NCI-H446 treated with DMSO at 0.1 percent for 48 hours (cell line): ENCODE data around the gene NEMP2.

ENCODE experiments used
- DNase-seq: peaks from one replicate; lab custom pipeline; 2025; lab: John Stamatoyannopoulos, UW

The NEMP2 gene

GRCh38 chr2:190457256-190457655 is 77.3 kb downstream of the NEMP2 start:
- no peak for DNase-seq

- no peak for DNase-seq
These were observed 77.7 kb downstream of the NEMP2 start for GRCh38 chr2:190456833-190457232.

DNA sequence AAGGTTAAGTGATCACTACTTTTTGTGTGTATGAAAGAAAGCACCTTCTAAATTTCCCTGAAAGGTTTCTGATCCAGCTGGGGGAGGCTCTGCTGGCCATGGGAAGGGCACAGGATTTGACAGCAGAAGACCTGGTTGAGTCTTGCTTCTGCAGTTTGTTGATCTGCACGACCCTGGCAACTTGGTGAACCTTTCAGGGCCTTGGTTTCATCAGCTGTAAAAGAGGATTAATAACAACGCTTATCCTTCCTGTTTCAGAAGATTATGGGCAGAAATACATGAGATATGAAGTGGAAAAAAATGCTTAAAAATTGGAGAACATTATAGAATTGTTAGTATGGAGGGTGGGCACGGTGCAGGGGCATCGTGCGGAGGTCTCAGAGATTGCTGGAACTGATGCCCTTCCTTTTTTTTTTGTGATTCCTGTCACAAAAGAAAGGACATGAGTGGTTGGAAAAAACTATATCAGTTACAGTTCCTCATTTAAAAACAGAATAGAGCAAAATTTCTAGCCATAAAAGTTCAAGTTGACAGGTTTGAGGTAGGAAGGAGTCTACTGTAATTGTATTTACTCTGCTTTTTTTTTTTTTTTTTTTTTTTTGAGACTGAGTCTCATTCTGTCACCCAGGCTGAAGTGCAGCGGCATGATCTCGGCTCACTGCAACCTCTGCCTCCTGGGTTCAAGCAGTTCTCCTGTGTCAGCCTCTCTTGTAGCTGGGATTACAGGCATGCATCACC is 79.0 kb downstream of the NEMP2 start:
- DNase-seq: no peak

GRCh38 chr2:190454795-190455194 is 79.7 kb downstream of the NEMP2 start:
- no peak for DNase-seq
